ENCODE measurements around the gene PHF21B.

GRCh38 chr22:44968736-44969135, 41.1 kb downstream of the PHF21B start:
- no peak for TF ChIP-seq CTCF (conservative IDR thresholded peaks at IDR 0.05 in 1 of 2, IDR thresholded peaks at IDR 0.05 in 1 of 2; ENCODE audit: extremely low read depth in 1 of 2, insufficient read depth in 1 of 2, low read depth in 1 of 2, low read length in 2 of 2)
- no peak for TF ChIP-seq EZH2 (IDR thresholded peaks at IDR 0.05; ENCODE audit: borderline replicate concordance, low read length)
